Airway epithelial cell (primary cell): ENCODE data around the gene AKTIP. TPM values are rescaled to one million over a fixed set of nuclear protein-coding genes. Genes with fewer than 3 reads are reported as not detected.

Source experiments
- total RNA-seq: library from RNA; depleted of rRNA; stranded (reverse); fragments of >200 nt; gene quantifications from 2 replicates; pipeline ENCODE4 v1.2.3, GENCODE V29; 2015

Gene AKTIP
- 28.8 and 36.2 TPM in 2 replicates for total RNA-seq

GRCh38 chr16:53502331-53503269 lies at the start of gene AKTIP:
TSS of gene AKTIP (minus strand) at chr16:53503209. CDS start at chr16:53500259, 2,950 bp downstream.

Other genes starting within 250 kb of the AKTIP start
- 23.4 and 30.8 TPM in 2 replicates for gene RBL2, start 68.7 kb downstream of the AKTIP start, total RNA-seq
- gene RPGRIP1L, start 200.7 kb upstream of the AKTIP start, total RNA-seq: 6.0 and 8.7 TPM in 2 replicates
- 57.7 and 61.7 TPM in 2 replicates for gene FTO, start 200.9 kb upstream of the AKTIP start, total RNA-seq